HCEC 1CT (cell line): ENCODE data around the gene ECD.
A peak's percentile ranks its signal among the peaks of the same experiment; 100 is the strongest.

ENCODE experiments used
- DNase-seq: peaks from one replicate; pipeline ENCODE4 v3.0.0-alpha.2; 2017

The ECD gene

GRCh38 chr10:73167783-73168464 is at the start of gene ECD, which contains the start of gene FAM149B1:
ECD (minus strand) TSS chr10:73168008; CDS start chr10:73163937, 4,071 bp downstream.
FAM149B1 (plus strand) TSS chr10:73168119; CDS start chr10:73168340, 221 bp downstream.
- DNase-seq, result peak; percentile 90

- DNase-seq, result no peak
Observed at GRCh38 chr10:73215749-73216148, 47.9 kb upstream of the ECD start.

GRCh38 chr10:73211106-73211811 is 43.5 kb upstream of the ECD start:
- DNase-seq, result no peak

- DNase-seq, result no peak
Observed at GRCh38 chr10:73210395-73211105, 42.7 kb upstream of the ECD start.

- DNase-seq, result peak; percentile 61
Observed at GRCh38 chr10:73209705-73210104, 41.9 kb upstream of the ECD start.

- DNase-seq, result no peak
Observed at GRCh38 chr10:73207883-73208282, 40.1 kb upstream of the ECD start.

GRCh38 chr10:73206385-73206784 is 38.6 kb upstream of the ECD start:
- DNase-seq, result no peak

GRCh38 chr10:73205890-73206289 is 38.1 kb upstream of the ECD start:
- DNase-seq, result no peak

GRCh38 chr10:73205081-73205480 is 37.3 kb upstream of the ECD start:
- DNase-seq, result no peak

GRCh38 chr10:73190188-73190587 is 22.4 kb upstream of the ECD start:
- no peak for DNase-seq

GRCh38 chr10:73186266-73186665 is 18.5 kb upstream of the ECD start:
- no peak for DNase-seq

- DNase-seq, result peak; percentile 43
Observed at GRCh38 chr10:73183667-73184281, 16.0 kb upstream of the ECD start.

GRCh38 chr10:73182568-73182967 is 14.8 kb upstream of the ECD start:
- no peak for DNase-seq

GRCh38 chr10:73174148-73174925 is 6.5 kb upstream of the ECD start:
- no peak for DNase-seq

- DNase-seq, result no peak
Observed at GRCh38 chr10:73172867-73173266, 5.1 kb upstream of the ECD start.

- no peak for DNase-seq
Observed at GRCh38 chr10:73169320-73169719, 1.5 kb upstream of the ECD start.

- peak; percentile 35 for DNase-seq
Observed at GRCh38 chr10:73168465-73168803, 626 bp upstream of the ECD start.

- peak; percentile 3 for DNase-seq
Observed at GRCh38 chr10:73167458-73167782, 388 bp downstream of the ECD start.

GRCh38 chr10:73166972-73167371 is 836 bp downstream of the ECD start:
- DNase-seq, result no peak

- no peak for DNase-seq
Observed at GRCh38 chr10:73163096-73163495, 4.7 kb downstream of the ECD start.

- DNase-seq, result no peak
Observed at GRCh38 chr10:73161662-73162061, 6.1 kb downstream of the ECD start.

- DNase-seq, result no peak
Observed at GRCh38 chr10:73161079-73161478, 6.7 kb downstream of the ECD start.
